Femur (tissue), 1 donor: Measurements from ENCODE around the gene RAD9A.

Source experiments
- DNase-seq: peaks from one replicate; pipeline ENCODE4 v3.0.0-alpha.2; 2017

Gene RAD9A

DNA sequence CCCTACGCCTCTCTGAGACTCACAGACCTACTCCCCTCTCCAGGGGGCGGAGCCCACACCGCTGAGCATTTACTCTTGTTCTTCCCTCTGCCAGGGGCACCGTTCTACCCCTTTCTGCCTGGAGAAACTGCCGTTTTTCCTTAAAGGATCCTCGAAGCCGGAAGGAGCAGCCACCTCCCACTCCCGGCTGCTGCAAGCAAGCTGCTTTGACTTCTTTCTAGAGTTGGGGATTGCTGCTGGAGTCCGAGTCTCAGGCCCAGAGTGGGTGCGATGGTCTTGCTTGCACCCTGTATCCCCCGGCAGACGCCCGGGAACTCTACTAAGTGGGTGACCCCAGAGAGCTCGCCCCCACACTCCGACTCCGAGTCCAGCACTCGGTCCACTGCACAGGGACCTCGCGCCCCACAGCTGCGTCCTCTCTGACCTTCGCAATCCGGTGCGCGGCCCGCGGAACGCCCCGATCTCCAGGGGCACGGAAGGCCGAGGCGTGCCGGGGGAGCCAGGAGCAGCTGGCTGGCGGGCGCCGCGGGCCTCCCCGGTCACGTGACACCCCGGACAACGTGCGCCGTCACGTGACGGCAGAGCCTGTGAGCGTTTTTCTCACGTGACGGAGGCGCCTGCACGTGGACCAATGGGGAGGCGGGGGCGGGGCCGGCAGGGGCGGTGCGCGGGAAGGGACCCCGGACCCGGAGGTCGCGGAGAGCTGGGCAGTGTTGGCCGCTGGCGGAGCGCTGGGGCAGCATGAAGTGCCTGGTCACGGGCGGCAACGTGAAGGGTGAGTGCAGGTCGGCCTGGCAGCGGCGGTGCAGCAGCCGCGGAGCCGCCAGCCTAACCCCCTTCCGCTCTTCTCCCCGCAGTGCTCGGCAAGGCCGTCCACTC lies at the start of gene RAD9A:
Gene RAD9A, plus strand, starts transcription at position 683 of the 879 bp plus-strand sequence. Its CDS starts 59 bp downstream, at position 742.
- DNase-seq, result peak; percentile 96

DNA sequence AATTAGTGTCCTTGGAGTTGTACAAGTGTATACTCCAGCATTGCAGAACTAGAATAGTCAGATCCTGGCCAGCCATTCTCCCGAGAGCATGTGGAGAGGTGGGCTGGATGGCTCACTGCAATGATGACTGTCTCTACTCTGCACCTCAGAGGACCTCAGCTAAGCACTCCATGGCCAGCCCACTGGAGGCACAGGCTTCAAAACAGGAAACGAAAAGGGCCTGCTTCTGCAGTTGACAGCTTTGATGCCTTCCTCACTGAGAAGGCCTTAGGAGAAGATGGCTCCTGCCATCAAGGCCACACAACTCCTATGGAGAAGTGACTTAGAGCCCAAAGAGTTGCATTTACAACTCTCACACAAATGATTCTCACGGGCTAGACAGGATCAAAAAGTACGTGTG lies 47.5 kb upstream of the RAD9A start:
- no peak for DNase-seq

DNA sequence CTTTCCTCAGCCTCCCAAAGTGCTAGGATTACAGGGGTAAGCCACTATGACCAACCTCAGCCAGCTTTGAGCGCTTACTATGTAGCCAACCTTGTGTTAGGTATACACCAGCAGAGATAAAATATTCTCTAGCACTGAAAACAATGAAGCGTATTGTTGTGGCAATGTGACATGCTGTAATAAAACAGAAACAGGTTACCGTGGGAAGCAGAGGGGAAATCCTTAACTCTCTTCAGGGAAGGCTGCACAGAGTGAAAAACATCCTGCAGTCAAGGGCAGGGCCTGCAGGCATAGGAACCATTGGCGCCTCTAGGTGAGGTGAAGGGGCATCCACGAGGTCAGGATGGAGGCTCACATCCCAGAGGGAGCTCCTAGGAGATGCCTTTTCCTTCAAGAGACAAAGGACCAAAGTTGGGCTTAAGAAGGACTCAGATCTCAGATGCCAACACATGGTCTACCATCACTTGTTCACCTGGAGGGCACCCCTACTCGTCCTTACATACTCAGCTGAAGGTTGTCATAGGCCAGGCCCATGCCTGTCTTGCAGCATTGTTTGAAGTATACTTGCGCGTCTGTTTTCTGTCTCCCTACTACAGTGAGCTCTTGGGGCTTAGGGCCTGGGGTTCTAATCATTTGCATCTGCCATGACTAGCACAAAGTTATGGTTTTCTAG lies 46.4 kb upstream of the RAD9A start:
- DNase-seq, result no peak

DNA sequence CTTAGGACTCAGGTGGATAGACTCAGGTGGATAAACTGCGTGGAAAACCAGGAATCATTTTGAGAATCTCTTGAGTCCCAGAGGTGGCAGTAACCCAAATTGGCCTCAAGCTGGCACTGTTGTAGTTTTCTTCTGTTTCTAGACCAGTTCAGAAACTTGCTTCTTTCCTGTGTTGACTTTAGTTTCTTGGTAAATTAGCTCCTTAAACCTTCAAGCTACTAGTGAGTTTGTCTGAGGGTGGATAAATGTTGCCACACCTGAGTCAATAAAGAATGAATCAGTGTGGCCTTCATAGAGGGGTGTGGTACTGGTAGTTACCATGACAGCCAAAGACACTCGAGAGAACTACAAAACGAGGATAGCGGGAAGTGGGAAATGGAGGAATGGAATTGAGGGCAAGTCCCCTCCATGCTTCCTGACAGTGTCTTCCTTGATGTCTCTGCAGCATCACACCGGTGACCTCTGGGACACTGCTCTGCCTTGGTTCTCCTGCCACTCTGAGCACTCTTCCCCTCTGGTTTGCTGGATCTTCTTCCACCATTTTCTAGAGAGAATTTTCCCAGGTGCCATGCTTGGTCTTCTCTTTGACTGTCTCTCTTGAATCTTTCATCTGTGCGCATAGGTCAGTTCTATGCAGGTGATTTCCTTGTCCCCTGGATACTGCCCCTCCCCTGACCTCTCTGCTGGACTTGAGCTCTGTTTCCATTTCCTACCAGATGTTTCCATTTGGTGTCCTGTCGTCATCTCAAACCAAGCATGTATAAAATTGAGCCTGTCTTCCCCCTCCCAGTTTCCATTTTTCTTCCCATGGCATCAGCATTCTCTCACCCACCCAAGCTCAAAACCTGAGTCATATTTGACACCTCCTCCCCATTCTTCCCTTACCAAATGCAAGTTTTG lies 45.6 kb upstream of the RAD9A start:
- DNase-seq, result no peak

DNA sequence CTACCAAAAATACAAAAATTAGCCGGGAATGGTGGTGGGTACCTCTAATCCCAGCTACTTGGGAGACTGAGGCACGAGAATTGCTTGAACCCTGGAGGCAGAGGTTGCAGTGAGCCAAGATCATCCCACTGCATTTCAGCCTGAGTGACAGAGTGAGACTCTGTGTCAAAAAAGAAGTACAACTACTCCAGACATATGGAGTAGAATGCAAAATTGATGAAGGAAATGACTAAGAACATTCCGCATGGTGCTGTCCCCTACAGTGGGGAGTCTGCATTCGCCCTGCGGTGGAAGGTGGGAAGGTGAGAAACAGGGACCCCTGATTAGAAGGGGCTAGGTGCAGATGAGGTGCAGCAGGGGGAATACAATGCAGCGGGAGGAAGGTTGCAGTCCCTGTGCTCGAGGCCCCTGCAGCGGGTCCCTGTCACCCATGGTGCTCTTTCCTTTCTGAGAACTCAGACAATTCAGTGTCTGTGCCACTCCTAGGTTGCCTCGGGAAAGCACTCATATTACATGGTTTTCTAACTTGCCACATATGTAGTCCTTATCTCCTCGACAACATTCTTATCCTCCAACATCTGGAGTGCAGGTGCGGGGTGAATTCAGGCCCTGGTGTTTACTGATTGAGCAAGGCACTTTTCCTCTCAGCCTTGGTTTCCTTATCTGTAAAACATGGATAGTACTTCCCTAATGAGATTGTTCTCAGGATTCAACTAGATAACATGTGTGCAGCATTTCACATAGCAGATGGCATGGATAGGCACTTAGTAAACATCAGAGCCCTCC lies 43.6 kb upstream of the RAD9A start:
- no peak for DNase-seq

DNA sequence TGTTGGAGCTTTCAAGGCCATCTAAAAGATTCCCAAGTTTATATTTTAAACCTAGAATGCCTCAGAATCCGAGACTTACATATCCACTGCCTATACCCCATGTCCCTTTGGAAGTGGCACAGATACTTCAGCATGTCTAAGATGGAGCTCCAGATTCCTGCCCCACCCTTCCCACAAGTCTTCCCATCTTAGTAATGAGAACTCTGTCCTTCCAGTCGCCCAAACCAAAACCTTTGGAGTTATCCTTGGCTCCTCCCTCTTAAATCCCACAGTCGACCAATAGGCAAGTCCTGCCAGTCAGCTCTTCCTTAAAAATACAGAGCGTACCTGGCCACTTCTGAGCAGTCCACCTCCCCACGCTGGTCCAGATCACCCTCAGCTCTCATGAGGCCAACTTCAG lies 42.8 kb upstream of the RAD9A start:
- no peak for DNase-seq

DNA sequence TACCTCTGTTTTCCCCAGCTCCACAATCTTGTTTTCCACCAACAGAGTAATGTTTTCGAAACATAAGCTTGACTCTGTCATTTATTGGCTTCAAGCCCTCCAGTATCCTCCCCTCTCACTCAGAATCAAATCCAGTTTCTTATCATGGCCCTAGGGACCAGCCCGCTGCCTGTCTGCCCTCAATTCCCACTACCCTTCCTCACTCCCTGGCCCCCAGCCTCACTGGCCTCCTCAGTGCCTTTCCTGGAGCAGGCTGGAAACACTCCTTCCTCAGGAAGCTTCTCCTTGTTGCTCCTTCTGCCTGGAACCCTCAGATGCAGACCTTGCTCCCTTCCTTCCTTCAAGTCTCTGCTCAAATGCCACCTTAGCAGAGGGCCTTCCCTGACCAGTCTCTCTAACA lies 42.3 kb upstream of the RAD9A start:
- no peak for DNase-seq

DNA sequence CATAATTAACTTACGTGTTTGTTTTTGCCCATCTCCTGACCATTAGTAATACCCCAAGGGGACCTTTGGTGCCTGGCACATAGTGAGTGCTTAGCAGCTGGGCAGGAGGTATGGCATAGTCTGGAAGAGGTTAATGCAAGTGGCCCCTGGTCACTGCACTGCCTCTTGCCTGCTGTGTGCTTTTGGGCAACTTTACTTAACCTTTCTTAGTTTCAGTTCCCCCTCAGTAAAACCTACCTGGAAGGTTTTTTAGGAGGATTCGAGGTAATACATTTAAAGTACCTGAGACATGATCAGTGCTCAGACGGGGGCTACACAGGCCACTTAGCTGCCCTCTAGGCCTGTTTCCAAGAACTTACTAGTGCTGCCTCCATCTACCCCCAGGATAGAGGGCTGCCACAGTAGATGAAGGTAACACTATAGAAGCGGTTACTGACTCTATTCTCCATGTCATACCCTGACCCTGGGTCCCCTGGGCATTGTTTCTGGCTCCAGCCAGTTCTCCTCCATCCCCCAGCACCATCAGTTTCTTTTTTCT lies 41.8 kb upstream of the RAD9A start:
- DNase-seq, result no peak

DNA sequence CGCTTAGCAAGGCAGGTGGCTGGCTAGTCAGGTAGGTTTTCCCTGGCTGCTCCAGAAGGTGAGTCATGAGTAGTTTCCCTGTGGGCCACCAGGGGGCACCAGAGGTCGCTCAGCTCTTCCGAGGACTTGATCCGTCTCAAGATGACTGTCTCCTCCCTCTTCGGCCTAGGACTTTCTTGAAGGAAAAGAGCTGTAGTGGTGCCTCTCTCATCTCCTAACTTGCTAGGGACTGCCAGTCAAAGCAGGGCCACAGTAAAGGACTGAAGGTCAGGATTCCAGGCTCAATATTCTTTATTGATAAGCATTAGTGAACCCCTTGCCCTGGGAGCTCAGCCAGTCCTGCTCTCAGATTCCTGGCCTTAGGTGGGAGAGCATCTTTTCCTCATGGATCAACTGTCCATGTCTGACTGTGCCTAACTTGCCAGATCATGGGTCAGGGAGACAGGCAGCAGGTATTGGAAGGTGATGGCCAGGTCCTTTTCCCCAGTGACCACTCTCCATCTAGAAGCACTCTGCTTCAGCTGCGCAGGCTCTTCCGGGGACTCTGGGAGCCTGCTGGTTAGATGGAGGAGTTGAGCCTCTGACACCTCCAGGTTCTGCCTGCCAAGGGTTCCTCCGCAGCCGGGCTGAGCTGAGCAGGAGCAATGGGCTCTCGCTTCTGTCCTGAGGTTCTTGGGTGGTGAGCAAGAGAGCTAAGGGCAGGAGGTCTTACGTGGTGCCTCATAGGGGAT lies 40.3 kb upstream of the RAD9A start:
- peak; percentile 73 for DNase-seq

DNA sequence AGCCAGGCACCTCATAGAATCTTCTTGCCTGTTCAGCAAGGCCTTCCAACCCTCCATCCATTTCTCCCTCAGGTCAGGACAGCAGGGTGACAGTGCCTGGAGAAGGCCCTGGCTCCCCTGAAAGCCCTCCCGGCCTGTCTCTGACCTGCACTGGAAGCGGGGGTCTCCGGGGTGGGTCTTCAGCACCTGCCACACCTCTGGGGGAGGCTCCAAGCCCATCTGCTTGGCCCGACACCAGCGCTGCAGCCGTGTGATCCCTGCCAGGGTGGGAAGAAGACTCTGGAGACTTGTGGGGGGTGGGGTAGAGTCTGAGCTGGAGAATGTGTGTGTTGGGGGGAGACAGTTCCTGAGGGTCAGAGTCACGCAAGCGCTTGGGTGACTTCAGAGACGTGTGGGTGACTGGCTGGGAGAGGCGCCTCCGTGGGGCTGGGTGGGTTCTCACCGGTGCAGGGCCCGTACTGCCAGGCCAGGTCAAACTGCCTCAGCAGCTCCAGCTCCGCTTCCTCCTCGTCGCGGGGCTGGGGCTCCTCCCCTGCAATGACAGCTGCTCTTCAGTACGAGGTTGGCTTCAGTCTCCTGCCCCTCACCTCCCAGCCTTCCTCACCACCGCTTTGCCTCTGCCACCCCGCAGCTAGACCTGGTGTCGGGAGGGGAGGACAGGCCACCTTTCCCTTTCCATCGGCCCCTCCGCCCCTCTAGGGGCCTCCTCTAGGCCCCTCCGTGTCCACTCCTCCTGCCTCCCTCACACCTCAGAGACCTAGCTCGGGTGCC lies 39.1 kb upstream of the RAD9A start:
- DNase-seq, result no peak

DNA sequence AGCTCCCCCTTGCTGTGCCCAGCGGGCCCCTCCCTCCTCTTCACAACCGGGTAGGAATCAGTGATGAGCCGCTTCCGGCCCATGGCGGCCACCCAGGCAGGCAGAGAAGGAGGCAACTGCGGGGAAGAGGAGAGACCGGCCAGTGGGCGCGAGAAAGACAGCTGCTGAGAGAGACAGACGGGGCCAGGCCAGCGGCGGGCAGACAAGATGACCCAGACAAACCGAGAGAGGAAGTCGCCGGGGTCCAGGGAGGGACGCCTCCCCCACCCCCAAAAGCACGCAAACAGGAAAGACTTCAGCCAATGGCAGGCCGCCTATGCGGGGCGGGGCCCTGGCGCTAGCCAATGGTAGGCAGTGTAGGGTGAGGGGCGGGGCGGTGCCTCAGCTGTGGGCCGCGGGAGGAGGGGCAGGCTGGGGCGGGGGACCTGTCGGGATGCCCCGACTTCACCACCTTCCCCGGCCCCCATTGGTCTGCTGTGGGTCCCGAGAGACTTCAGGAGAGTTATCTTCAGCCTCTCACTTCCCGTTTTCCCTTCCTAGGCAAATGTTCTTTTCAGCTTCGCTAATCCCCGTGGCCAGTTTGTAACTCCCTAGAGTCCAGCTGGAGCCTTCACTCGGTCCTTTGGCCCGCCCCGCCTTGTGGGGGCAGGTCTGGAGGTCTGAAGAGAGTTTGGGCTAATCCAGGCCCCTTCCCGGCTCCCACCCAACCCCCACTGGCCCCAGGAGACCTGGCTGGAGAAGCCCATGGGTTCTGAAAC lies 38.3 kb upstream of the RAD9A start, which contains the start of gene POLD4:
Gene POLD4, minus strand, starts transcription at position 230 of the 758 bp plus-strand sequence. Its CDS starts 147 bp downstream, at position 83.
- peak; percentile 98 for DNase-seq

DNA sequence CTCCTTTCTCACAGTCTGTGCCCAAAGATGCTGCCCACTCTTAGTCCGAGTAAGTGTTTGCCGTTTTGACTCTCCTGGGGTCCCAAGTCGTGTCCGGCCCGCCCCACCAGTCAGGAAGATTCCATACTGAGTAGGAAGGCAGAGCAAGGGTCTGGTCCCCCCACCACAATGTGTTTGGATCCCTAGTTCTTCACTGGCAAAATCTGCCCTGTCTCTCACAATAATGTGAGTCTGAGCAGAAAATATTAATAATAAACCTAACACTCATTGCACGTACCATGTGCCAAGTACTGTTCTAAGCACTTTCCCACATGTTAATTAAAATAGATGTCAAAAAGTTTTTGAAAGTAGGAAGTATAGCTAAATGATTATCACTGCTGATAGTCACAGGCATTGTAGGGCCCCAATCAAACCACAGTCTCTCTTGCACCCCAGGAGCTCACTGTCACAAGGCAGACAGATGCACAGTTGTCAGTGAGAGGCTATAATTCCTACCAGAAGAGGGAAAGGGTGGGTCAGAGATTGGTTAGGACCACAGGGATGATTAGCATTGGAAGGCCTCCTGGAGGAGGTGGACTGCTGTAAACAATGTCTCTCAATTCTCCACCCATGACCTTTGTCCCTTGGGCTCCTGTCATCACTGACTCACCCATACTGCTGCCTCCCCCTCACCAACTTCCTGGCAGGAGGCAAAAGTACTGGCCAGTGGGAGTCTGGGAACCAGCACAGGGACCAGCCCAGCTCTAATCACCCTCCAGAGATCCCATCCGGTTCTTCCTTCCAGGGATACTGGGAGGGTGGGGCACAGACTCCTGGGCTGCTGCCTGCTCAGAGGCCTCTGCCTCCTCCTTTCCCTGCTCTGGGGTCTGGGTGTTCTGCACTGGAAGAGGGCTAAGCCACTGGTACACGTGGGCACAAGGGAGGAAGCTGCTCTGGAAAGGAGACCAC lies 37.4 kb upstream of the RAD9A start:
- no peak for DNase-seq

DNA sequence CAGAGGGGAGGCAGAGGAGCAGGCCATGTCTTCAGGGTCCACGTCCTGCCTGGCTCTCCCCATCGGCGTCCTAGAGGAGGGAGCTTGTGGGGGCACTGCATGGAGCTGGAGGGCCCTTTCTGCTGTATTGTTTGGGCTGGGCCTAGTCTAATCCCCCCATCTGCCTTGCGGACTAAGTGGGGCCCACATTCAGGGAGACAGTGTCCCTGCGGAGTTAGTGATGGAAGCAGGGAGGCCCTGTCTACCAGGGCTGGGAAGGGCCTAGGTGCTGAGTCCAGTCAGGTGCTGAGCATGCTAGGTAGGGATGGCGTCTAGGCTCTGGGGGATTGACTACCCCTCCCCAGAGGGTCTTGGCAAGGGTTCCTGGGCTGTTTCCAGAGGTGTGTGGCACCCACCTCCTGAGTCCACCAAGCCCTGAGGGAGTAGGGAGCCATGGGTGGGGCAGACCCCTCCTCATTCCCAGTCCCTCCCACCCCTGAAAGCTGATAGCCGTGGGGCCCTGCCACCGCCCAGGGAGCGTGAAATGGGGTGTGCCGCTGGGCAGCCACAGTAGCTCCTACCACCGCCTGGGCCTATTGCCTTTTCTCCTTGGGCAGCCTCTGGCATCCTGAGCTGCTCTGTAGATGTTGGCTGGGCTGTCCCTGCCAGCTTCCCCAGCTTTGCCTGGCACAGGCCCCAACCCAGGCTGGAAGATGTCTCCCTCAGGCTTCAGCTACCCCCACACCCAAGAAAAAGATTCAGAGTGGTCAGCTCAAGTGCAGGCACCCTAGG lies 36.6 kb upstream of the RAD9A start:
- DNase-seq, result no peak

DNA sequence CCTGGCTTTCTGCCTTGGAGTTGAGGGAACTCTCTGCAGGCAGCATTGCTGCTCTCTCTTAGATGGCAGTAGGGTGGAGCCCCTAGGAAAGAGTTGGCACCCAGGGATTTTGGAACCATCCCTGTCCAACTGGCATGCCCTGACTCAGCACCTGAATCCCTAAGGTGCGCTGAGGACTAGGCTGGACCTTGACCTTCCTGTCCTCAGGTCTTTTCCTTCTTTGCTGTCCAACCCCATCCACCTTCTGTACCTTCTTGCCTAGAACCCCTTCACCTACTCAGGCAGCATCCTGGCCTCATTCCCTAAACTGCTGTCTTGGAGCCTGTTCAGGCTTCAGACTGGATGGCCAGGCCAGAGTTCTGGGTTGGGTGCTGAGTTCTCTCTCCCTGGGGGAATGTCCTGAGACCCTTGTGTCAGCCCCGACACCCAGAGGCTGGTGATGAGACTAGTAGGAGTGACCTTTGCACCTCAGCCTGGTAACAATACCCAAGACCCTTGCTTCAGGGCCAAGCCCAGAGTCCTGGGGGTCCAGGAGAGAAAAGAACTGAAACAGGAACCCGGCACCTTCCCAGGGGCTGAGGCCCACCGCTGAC lies 35.9 kb upstream of the RAD9A start:
- DNase-seq, result no peak

DNA sequence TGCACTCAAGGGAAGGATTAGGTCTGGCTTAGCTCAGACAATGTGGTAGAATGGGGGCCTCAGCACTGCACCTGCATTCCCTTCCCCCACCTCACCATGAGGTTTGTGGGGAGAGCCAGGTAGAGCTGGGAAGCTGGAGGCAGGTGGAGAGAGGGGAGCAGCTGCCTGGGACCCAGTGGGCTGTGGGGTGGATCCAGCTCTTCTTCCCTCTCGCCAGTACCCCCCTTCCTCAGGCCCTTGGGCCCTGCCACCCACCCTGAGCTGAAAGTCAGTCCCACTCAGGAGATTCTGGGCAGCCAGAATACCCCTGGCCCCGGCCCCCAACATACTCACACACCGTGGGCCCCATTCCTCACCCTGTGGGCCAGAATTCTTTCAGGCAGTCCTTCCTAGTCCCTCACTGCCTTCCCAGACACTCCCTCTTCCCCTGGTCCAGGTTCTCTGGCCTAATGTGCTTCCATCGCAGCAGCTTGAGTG lies 35.4 kb upstream of the RAD9A start:
- no peak for DNase-seq

DNA sequence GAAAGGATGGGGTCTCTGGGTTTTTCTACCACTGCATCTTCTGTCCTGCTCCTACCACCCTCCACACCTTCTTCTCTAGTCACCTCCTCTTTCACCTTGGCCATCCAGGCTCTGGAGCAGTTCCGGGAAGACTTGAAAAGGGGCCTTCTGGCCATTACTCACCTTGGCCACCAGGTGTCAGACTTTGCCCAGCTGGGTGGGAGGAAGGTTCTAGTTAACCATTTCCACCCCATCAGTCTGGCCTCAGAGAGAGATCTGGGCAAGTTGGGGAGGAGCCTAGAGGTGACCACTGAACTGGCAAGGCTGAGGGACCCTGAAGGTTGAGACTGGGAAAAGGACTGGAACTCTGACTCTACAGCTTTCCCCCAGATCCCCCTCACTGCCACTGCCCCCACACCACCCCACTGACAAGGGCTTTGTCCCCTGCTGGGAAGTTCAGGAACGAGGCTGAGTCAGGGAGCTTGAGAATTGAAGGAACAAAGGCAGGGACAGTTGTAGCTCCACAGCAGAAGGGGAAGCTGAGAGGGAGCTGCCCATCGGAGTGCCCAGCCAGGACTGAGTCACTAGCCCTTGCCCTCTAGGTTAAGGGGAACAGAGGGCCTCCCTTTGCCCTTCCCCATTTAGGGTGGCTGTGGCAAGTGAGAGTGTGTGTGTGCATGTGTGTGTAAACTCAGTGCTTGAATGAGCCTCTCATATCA lies 34.8 kb upstream of the RAD9A start:
- peak; percentile 81 for DNase-seq
